IgD-negative memory B cell (primary cell): ENCODE measurements around the gene HORMAD1. TPM values are rescaled to one million over a fixed set of nuclear protein-coding genes. Genes with fewer than 3 reads are reported as not detected.
"Not testable (repeated sequence)": the region's sequence is repeated elsewhere in the genome, so short reads cannot be mapped to it uniquely, and the experiment has no call there.

ENCODE experiments used
- H3K27ac Mint-ChIP-seq, 3 donors: one replicate each; pipeline ENCODE4 v1.8.0; 2020 to 2022; ENCODE audit warnings: mild to moderate bottlenecking in 3 of 3, mixed read lengths in 3 of 3, moderate library complexity in 1 of 3
- H3K27me3 Mint-ChIP-seq: one replicate; pipeline ENCODE4 v1.8.0; 2021; ENCODE audit warnings: mixed read lengths
- H3K36me3 Mint-ChIP-seq: one replicate; pipeline ENCODE4 v1.8.0; 2020; ENCODE audit warnings: mild to moderate bottlenecking, mixed read lengths
- H3K4me1 Mint-ChIP-seq, 3 donors: one replicate each; pipeline ENCODE4 v1.8.0; 2020 to 2022; ENCODE audit warnings: mixed read lengths in 3 of 3, mild to moderate bottlenecking in 1 of 3
- H3K4me3 Mint-ChIP-seq, 4 donors: one replicate each; pipeline ENCODE4 v1.8.0; 2020 to 2022; ENCODE audit warnings: mild to moderate bottlenecking in 4 of 4, mixed read lengths in 4 of 4, moderate library complexity in 3 of 4
- H3K9me3 Mint-ChIP-seq, 3 donors: one replicate each; pipeline ENCODE4 v1.8.0; 2020 to 2021; ENCODE audit warnings: mixed read lengths in 3 of 3, mild to moderate bottlenecking in 1 of 3
- polyA plus RNA-seq: library from polyadenylated mRNA; unstranded; fragments of 300-500 nt; fragmentation: Illumina TruSeq; gene quantifications from one replicate; pipeline ENCODE4 v1.2.3, GENCODE V29; 2021

HORMAD1 gene
- polyA plus RNA-seq, 1 donor from 2014 or later, result 0.84 TPM

DNA sequence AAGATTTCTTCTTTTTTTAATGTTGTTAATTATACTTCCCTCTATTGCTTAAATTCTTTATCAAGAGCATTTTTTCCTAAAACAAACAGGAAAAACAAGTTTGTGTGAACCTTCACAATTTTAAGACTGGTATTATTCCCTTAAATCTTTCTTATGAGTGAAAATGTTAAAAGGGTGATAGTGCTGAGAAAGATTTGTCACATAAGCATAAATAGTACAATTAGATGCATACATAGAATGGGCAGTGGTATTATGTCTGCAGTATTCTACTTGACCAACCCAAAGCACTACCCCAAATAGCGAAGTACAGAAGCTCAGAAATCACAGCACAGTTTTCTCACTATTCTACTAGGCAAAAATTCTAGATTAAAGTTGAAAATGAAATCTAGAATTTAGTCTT lies 41.7 kb downstream of the HORMAD1 start:
- no peaks in the 10 kb centered on the region for H3K9me3 Mint-ChIP-seq

GRCh38 chr1:150674881-150675280 lies 45.8 kb downstream of the HORMAD1 start:
- Mint-ChIP-seq H3K27me3 (no peaks in the 10 kb centered on the region), H3K4me3 (no peak overlapping the region), H3K27ac (no peak overlapping the region), H3K4me1 (peaks cover 0 to 3% (median 0%) of the 10 kb centered on the region in 3 donors), H3K36me3 (no peaks in the 10 kb centered on the region), H3K9me3 (no peaks in the 10 kb centered on the region)

More for the DNA sequence above, 41.7 kb downstream of the HORMAD1 start:
- Mint-ChIP-seq H3K4me1 (peaks cover 4 to 10% (median 10%) of the 10 kb centered on the region in 3 donors), H3K27ac (no peak overlapping the region), H3K27me3 (no peaks in the 10 kb centered on the region), H3K4me3 (no peak overlapping the region), H3K36me3 (peaks cover 6% of the 10 kb centered on the region)

- Mint-ChIP-seq H3K27ac (no peak overlapping the region), H3K4me1 (peaks cover 4 to 12% (median 11%) of the 10 kb centered on the region in 3 donors), H3K27me3 (no peaks in the 10 kb centered on the region), H3K36me3 (peaks cover 18% of the 10 kb centered on the region), H3K4me3 (no peak overlapping the region), H3K9me3 (no peaks in the 10 kb centered on the region)
These were observed 57.4 kb downstream of the HORMAD1 start for GRCh38 chr1:150663321-150663720.

DNA sequence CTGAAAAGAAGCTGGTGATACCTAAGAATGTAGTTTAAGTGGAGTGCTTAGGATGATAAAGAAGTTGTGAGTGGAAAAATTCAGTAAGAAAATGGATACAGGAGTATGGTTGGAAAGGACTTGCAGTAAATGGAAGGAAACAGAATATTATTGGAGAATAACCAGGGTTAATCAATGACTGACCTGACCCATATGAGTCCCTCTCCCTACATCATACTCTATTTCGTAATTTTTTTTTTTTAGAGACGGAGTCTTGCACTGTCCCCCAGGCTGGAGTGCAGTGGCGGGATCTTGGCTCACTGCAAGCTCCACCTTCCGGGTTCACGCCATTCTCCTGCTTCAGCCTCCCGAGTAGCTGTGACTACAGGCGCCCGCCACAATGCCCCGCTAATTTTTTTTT lies 57.9 kb downstream of the HORMAD1 start:
- H3K27ac Mint-ChIP-seq, result no peak overlapping the region
- peaks cover 4 to 12% (median 11%) of the 10 kb centered on the region in 3 donors for H3K4me1 Mint-ChIP-seq
- H3K36me3 Mint-ChIP-seq, result peaks cover 19% of the 10 kb centered on the region
- no peaks in the 10 kb centered on the region for H3K27me3 Mint-ChIP-seq
- no peaks in the 10 kb centered on the region for H3K9me3 Mint-ChIP-seq
- no peak overlapping the region for H3K4me3 Mint-ChIP-seq

- Mint-ChIP-seq H3K27me3 (no peaks in the 10 kb centered on the region), H3K4me1 (peaks cover 4 to 12% (median 11%) of the 10 kb centered on the region in 3 donors), H3K36me3 (peaks cover 19% of the 10 kb centered on the region)
These were observed 59.5 kb downstream of the HORMAD1 start for GRCh38 chr1:150661156-150661555.

GRCh38 chr1:150660584-150660983 lies 60.1 kb downstream of the HORMAD1 start:
- no peaks in the 10 kb centered on the region for H3K27me3 Mint-ChIP-seq
- H3K9me3 Mint-ChIP-seq, result no peaks in the 10 kb centered on the region
- peaks cover 19% of the 10 kb centered on the region for H3K36me3 Mint-ChIP-seq
- H3K4me1 Mint-ChIP-seq, result peaks cover 4 to 11% (median 6%) of the 10 kb centered on the region in 3 donors
- H3K27ac Mint-ChIP-seq, result no peak overlapping the region
- no peak overlapping the region for H3K4me3 Mint-ChIP-seq

More at GRCh38 chr1:150661156-150661555, 59.5 kb downstream of the HORMAD1 start:
- Mint-ChIP-seq H3K27ac (no peak overlapping the region), H3K4me3 (no peak overlapping the region), H3K9me3 (no peaks in the 10 kb centered on the region)

DNA sequence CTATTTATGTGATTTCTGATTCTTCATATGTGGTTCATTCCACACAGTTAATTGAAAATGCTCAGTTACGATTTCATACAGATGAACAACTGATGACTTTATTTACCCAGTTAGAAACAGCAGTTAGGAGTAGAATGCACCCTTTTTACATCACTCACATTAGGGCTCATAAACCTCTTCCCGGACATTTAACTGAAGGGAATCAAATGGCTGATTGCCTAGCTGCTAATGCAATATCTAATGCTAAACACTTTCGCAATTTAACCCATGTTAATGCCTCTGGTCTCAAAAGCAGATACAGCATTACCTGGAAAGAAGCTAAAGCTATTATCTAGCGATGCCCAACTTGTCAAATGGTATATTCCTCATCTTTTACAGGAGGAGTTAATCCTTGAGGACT lies 63.6 kb downstream of the HORMAD1 start:
- not testable (repeated sequence) for H3K27ac Mint-ChIP-seq, H3K27me3 Mint-ChIP-seq, H3K4me3 Mint-ChIP-seq, H3K4me1 Mint-ChIP-seq, H3K9me3 Mint-ChIP-seq
- H3K36me3 Mint-ChIP-seq, result peaks cover 20% of the 10 kb centered on the region

DNA sequence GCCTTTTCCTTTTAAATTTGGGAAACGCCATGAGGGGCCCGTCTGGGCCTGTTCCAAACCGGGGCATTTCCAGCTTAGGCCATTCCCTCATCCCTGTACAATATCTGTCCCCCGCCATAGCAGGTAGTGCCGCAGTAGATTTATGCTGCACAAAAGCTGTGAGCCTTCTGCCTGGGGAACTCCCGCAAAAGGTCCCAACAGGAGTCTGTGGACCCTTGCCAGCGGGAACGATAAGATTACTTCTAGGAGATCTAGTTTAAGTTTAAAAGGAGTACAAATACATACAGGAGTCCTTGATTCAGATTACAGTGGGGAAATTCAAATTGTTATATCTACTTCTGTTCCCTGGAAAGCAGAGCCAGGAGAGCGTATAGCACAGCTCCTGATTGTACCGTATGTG lies 66.1 kb downstream of the HORMAD1 start:
- H3K9me3 Mint-ChIP-seq, H3K4me1 Mint-ChIP-seq, H3K36me3 Mint-ChIP-seq, H3K27ac Mint-ChIP-seq, H3K4me3 Mint-ChIP-seq, H3K27me3 Mint-ChIP-seq: not testable (repeated sequence)

GRCh38 chr1:150650193-150650592 lies 70.5 kb downstream of the HORMAD1 start:
- H3K9me3 Mint-ChIP-seq, result no peaks in the 10 kb centered on the region
- H3K27ac Mint-ChIP-seq, result peak overlapping the region in 1 of 3 donors; percentile 62

DNA sequence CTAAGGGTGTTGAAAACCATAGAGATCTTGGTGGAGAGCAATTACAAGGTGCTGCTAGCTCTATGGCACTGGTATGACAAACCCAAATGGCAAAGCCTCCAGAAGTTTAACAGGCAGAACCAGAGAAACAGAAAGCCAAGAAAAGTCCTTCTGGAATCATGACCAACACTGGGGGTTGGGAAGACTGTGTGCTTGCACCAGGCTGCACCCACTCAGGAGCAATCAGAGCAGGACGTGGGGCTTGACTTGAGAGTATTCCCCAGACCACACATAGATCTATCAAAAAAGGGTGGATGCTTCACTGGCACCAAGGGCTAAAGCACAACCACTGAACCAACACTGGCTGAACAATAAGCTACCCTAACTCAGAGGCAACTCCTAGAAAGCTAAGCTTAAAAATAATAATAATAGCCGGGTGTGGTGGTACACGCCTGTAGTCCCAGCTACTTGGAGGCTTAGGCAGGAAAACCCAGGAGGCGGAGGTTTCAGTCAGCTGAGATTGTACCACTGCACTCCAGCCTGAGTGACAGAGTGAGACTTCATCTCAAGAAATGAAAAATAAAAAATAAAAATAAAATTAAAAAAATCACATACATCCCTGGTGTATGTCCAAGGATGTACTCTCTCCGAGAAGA lies 71.1 kb downstream of the HORMAD1 start:
- no peaks in the 10 kb centered on the region for H3K27me3 Mint-ChIP-seq
- peaks cover 0 to 1% (median 0%) of the 10 kb centered on the region in 3 donors for H3K4me1 Mint-ChIP-seq
- H3K4me3 Mint-ChIP-seq, result no peak overlapping the region
- peaks cover 9% of the 10 kb centered on the region for H3K36me3 Mint-ChIP-seq
- peak overlapping the region in 1 of 3 donors; percentile 62 for H3K27ac Mint-ChIP-seq
- no peaks in the 10 kb centered on the region for H3K9me3 Mint-ChIP-seq

More at GRCh38 chr1:150650193-150650592, 70.5 kb downstream of the HORMAD1 start:
- Mint-ChIP-seq H3K27me3 (no peaks in the 10 kb centered on the region), H3K4me1 (peaks cover 0 to 1% (median 0%) of the 10 kb centered on the region in 3 donors), H3K36me3 (peaks cover 13% of the 10 kb centered on the region), H3K4me3 (no peak overlapping the region)

Other genes with a start within 250 kb of the HORMAD1 start
- gene TARS2, start 233.5 kb downstream of the HORMAD1 start, polyA plus RNA-seq, result 37.4 TPM
- gene ECM1, start 212.8 kb downstream of the HORMAD1 start, polyA plus RNA-seq, result 0.11 TPM
- 1.0 TPM for gene FALEC, start 205.1 kb downstream of the HORMAD1 start, polyA plus RNA-seq
- 0.30 TPM for gene ADAMTSL4, start 171.5 kb downstream of the HORMAD1 start, polyA plus RNA-seq
- gene MCL1, start 141.3 kb downstream of the HORMAD1 start, polyA plus RNA-seq, result 99.6 TPM
- 73.9 TPM for gene ENSA, start 91.3 kb downstream of the HORMAD1 start, polyA plus RNA-seq
- gene GOLPH3L, start 23.7 kb downstream of the HORMAD1 start, polyA plus RNA-seq, result 18.8 TPM
- gene CTSS, start 44.9 kb upstream of the HORMAD1 start, polyA plus RNA-seq, result 478 TPM
- 1.0 TPM for gene CTSK, start 87.4 kb upstream of the HORMAD1 start, polyA plus RNA-seq
- 18.2 TPM for gene ARNT, start 155.7 kb upstream of the HORMAD1 start, polyA plus RNA-seq
- not detected for gene CTXND2, start 166.2 kb upstream of the HORMAD1 start, polyA plus RNA-seq
- gene SETDB1, start 205.5 kb upstream of the HORMAD1 start, polyA plus RNA-seq, result 19.8 TPM